HG02610 (cell line): ENCODE measurements around the gene CLNK.
"Not testable (repeated sequence)": the region's sequence is repeated elsewhere in the genome, so short reads cannot be mapped to it uniquely, and the experiment has no call there.

Experiments
- ATAC-seq: cut with Tn5 transposase; IDR thresholded peaks from one replicate; pipeline ENCODE4 v1.9.1; 2021; ENCODE audit warnings: mild to moderate bottlenecking, moderate library complexity; ENCODE audit not compliant: unreplicated experiment

Gene CLNK

DNA sequence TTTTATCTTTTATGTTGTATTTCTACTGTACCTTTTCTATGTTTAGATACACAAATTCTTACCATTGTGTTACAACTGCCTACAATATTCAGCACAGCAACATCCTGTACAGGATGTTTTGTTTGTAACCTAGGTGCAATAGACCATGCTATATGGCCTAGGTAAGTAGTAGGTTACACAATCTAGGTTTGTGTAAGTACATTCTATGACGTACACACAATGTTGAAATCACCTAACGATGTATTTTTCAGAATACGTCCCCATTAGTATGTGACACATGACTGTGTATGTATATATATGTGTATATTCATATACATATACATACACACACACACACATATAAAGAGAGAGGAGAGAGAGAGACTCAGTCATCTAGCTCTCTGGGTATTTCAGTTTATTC is 103.5 kb downstream of the CLNK start:
- ATAC-seq = no peak

DNA sequence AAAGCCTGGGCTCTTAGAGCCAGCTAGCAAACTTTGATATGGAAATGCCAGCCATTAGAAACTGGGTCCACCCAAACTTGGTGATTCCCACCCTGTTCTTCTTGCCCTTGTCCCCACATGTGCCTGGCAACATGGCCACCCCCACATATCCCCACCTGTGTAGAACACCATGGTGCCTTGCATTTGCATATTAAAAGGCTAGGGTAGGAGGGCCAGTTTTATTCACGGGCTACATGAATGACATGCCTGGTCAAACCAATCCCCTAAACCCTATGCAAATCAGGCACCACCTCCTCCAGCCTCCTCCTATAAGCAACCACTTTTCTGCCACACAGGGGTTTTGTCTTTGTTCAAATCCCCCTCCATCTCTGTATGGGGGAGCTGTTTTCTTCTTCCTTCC is 104.9 kb downstream of the CLNK start:
- ATAC-seq = no peak

DNA sequence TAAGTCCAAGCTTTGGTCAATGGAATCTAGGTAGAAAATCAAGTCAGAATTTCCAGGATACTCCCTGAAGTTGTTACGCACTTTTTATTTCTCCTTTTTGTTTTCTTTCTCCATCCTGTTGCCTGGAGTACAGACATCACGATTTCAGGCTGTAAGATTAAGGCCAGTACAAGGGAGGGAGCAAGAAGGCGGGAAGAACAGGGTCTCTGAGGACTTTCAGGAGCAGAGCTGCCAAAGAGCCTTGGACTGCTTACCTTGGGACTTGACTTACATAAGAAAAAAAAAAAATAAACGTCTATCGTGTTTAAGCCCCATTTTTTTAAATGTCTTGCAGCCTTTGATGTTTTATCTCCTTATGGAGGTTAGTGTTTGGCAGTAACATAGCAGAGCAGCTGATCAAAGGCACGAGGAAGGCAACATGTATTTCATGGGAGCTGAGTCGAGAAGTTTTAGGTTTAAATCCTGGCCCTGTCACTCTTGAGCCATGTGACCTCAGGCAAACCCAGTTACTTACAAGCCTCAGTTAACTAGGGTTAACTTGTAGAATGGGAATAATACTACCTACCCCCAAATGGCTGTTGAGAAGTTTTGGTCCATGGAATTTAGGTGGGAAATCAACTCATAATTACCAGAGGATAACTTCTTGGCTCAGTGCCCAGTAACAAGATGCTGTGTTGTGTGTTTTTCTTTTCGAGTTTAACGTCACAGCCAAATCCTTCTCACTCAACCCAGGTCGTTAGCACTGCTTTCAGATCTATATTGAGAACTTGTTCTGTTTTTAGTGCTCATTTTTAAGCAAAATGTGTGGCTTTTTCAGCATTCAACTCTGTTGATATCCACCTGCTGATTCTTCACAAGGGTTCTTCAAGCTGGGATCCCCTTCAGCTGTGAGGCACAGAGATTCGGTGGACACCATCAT is 106.8 kb downstream of the CLNK start:
- peak; percentile 77 for ATAC-seq

DNA sequence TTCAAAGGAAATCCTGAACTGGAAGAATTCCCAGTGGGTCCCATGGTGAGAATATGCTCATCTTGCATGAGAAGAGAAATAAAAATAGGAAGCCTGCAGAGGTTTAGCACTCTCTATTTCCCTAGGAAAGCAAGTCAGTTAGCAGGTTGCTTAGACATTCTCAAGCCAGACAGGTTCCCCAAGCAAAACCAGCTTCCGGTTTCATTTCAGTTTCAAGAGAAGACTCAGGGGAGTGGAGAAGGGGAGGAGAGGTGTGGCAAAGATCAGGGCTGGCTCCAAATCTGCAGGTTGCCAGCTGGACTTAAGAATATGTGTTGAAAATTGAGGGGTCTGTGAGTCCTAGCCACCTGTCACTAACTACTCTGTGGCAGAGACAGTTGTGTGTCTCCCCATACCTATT is 107.5 kb downstream of the CLNK start:
- ATAC-seq = peak; percentile 59

DNA sequence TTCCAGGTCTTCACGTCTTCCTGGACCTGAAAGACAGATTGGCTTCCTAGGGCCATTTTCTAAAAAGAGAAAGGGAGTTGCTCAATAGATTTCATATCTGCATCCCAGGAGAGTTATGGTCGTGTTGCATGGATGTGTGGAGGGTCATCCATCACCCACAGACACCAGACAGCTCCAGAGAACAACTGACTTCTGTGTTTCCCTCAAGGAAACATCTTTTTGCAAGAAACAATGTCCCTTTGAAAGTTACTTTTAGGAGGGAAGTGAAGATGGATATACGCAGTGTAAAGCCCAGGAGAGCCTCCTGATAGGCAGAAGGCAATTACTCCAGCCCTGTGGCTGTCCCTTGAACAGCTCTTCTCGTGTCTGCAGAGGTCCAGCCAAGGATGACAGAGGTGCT is 108.3 kb downstream of the CLNK start:
- ATAC-seq = no peak

DNA sequence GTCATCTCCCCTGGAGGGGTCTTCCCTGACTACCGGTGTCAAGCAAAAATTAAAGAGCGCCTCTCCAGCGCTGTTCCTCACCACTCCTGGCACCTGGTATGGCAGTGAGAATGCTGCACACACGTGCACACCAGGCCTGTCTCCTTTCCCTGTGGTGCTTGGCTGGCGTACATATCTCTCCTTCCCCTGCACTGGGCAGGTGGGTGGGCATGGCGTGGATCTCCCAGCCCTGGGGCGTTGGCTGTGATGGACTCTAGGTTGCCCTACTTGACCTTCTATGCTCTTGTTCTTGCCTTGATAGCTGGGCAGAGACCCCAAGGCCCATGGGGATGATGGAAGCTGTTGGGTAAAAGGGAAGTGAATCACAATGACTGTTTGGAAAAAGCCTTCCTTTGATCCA is 109.2 kb downstream of the CLNK start:
- no peak for ATAC-seq

DNA sequence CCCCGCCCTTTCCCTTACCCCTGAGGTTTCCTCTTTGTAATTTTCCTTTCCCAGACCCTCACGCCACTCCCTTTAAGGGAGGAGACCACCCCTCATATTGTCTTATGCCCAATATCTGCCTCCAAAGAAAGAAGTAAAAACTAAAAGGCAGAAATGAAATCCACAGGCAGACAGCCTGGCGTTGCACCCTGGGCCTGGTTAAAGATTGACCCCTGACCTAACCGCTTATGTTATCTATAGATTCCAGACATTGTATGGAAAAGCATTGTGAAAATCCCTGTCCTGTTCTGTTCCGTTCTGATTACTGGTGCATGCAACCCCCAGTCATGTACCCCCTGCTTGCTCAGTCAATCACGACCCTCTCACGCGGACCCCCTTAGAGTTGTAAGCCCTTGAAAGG is 110.0 kb downstream of the CLNK start:
- not testable (repeated sequence) for ATAC-seq

DNA sequence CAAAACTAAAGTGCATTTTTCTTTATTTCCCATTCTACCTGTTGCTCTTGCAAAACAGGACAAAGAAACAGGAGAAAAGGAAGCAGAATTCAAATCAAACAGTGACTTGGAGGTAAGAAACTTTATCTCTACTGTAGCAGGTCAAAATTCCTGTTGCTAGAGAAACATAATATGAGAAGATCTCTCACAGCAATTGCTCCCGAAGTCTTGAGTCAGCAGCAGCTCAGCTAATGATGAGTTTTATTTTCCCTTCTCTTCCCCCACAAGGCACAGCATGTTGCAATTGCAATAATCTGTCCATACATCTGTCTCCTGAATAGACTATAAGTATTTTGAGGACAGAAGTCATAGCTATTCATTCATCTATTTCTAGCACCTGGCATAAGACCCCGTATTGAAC is 112.7 kb downstream of the CLNK start:
- no peak for ATAC-seq

DNA sequence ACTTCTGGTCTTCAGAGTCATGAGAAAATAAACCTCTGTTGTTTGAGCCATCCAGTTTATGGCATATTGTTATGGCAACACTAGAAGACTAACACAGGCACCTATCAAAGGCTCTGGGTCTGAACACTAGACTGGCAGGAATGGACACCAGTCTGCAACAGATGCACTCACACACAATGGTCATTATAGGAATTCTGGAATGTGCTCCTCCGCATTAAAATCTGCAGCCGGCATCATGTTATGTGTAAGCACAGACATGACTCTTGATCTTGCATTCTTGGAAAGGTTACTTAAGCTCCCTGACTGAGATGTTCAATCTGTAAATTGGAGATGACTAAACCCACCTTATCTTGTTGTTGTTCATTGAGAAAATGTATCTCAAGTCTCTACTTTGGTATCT is 115.1 kb downstream of the CLNK start:
- ATAC-seq = no peak

DNA sequence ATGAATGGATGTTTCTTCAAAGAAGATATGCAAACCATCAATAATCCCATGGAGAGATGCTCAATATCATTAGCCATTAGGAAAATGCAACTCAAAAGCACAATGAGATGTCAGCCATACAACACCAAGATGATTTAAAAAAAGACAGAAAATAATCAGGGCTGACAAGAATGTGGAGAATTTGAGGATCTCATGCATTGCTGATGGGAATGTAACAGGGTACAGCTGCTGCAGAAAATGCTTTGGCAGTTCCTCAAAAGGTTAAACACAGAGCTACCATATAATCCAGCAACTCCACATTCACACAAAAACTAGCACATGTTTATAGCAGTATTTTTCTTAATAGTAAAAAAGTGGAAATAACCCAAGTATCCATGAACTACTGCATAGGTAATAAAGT is 116.8 kb downstream of the CLNK start:
- no peak for ATAC-seq

DNA sequence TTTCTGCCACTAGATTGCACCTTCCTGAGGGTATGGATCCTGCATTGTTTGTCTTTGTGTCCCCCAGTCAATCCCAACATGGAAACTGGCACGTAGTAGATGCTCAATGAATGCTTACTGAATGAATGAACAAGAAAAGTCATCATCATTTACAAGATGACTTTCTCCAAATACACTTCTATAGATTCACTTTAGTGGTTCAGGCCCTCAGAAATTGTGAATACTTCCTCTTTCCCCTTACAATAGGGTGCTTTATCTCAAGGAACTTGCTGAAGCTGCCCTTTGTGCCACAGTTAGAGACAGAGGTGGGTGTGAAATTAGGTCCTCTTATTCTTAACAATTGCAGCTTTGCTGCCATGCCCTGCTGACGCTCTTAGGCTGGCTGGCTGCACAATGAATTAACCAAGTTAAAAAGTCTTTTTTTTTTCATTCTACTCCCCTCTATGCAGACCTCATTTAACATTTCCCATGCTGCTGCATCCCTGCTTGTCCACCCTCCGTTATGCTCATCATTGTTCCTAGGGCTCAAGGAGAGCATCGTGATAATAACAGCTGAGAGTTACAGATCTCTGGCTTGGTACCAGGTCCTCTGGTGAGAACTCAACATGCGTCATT is 119.3 kb downstream of the CLNK start:
- no peak for ATAC-seq

DNA sequence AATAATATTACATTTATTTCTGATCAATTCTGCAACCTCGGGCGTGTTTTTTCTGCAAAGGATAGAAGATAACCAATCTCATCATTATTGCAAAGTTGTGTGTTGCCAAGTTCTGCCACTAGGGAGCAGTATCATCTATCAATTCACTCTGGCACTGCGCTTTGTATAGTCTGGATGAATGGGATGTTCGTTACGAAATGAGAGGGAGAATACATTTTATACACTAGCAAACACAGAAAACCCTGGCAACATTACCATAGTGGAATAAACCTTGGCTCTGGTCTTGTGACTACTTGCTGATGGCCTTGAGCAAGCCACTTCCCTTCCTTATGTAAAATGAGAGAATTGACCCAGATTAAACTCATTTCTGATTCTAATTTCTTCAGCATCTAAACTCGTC is 129.9 kb downstream of the CLNK start:
- ATAC-seq = peak; percentile 58

DNA sequence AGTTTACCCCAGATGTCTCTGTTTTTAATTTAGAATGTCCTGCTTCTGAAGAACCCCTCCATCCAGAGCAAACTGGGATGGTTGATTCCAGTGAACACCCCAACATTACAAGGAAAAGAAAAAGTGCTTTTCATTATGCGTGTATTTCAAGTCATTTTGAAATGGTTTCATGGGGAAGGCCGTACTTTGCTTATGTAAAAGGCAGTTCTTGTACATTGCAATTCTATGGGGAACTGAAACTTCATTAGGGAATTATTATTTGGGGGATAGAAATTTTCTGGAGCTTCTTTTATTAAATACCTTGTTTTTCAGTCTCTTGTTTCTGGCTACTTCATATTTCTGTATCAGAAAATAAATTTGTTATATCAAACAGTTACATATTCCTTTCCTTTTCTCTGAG is 130.4 kb downstream of the CLNK start:
- no peak for ATAC-seq

DNA sequence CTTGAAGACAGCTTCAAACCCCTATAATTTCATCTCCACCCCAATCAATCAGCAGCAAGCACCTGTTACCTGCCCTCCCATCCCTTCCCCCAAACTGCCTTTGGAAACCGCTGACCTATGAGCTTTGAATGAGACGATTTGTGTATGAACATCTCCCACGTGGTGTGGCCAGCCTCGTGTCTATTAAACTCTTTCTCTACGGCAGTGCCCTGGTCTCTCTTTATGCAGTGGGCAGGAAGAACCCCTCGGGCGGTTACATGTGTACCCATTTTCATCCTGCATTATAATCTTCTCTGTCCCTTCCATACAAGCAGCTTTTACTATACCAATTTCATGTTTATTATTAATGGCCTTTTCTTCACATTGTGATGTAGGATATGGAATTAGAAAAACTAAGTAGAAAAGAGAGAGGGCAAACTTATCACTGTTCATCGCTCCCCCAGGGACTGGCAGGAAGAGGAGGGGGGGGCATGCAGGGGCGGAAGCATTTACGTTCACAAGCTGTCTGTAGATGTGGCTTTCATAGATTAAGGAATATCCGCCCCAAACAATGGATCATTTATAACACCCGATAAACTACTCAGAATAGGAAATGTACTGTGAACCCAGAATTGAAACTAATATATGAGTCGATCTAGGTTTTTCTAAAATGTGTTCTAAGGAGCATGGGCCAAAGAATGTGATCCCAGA is 131.8 kb downstream of the CLNK start:
- ATAC-seq = no peak

DNA sequence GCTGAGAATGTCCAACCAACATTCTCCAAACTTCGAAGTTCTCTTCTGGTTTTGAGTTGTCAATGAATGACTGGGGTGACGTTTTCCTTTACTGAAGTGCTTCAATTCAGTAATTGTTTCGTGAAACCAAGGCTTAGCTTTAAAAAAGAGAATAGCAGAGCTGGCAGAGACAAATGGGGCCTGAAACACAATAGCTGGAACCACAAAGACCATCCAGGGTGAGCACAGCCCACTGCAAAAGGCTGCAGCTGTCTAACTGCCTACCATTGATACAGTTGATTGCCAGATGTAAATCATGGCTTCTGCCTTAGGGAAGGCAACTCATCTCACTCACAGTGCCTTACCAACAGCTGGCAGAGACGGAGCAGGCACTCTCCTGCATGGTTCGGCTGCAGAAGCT is 148.7 kb downstream of the CLNK start:
- ATAC-seq = peak; percentile 50

DNA sequence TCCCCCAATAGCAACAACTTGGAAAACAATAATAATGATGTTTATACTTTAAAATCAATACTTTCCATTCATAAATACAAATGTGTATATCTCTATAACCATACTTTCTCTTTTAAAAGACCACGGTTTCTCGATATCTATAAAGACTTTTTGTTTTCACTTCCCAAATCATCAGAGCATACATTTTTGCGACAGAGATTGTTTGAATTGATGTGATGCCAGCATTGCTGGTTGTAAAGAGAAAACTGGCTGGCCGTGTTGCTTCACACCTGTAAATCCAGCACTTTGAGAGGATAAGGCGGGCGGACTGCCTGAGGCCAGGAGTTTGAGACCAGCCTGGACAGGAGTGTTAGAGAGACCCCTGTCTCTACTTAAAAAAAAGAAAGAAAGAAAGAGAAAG is 149.7 kb downstream of the CLNK start:
- peak; percentile 51 for ATAC-seq

DNA sequence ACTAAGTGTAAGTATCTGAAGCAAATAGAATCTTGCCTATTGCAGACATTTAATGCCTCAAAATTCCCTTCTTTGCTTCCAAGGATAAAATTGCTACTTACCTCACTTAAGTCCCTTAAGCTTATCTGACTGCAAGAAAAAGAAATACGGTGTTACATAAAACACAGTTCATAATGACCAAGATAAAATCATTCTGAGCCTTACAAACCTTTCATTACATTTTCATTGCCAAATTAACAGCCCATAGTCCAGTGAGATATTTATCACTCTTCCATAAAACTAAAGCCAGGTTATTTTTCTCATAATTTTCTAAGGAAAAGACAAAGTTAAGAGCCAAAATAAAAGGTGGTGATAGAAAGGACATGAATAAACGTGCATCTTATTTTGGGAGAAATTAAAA is 152.4 kb downstream of the CLNK start:
- ATAC-seq = no peak

DNA sequence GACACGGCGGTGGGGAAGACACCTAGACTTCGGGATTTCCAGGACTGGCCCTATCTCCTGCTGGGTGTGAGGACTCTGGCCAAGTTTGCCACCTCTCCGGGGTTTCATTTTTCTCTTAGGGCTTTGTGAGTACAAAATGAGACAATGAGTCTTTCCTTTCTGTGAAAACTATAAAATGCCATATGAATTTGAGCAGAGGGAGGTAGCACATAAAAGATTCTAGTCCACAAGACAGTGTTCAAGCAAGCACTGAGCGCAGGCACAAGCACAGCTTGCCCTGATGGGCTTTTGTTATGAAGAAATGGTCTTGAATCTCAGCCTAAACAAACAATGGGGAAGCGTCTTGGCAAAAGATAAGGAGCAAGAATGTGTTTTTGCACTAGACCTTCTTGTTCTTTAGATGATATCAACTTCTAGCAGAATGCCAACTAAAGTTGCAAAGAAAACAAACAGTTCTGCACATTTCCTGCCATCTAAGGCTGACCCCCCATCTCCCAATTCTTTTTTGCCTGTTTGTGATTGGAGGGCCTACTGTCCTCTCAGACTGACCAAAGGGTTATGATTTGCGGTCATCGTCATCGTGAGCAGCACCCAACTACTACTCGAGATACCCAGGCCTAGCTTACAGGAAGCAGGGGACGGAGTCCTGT is 154.3 kb downstream of the CLNK start:
- ATAC-seq = no peak

DNA sequence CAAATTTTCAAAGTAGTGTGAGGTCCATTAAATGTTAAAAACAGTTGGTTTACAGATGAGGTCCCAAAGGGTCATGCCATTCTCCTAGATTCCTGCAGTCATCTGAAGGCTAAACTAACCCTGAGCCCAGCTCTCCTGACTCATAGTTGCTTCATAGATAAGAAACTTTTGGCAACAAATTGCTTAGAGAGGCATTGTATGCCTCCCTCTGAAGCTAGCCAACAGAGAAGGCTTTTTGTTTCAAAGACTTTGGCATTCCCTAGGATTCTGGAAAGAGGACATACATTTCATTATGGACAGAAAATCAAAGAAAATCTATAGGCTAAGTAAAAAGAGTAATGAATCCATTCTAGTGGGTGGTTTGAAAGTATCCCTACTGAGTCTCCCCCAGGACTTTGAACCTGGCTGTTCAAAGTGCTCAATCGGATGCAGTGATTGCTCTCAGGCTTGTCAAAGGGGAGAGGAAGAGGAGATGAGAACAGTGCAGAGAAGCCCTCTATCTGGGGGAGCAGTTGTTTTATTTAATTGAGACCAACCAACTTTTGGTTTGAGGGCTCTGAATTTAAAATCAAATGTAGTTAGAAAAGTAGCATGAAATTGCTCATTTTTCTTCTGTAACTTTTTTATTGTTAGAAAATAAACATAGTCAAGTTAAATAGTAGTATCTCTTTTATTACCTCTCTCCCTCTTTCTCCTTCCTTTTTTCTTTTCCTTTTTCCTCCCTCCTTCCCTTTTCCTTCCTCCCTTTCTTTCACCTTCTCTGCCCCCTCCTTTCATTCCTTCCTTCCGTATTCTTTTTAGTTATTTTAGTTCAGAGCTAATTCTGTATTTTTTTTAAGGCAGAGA is 155.1 kb downstream of the CLNK start:
- ATAC-seq = no peak

DNA sequence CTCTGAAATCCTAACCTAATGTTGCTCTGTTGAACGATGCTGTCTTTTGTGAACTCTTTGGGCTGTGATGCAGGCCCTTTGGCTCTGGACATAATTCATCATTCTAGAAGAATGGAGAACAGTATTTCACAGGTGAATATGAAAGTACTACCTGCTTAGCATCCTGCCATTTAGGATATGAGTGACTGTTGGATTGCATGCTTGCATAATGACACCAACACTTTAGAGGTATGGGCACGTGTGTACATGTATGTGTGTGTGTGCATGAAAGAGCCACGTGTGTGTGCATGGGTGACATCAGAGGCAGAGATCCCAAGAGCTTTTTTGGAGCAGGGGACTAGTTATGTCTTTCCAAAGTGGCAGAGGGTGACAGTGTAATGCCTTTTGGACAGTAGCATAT is 157.1 kb downstream of the CLNK start:
- no peak for ATAC-seq
